Left lung (tissue), 10 donors: ENCODE results near the gene PALLD. TPM values are rescaled to one million over a fixed set of nuclear protein-coding genes. Genes with fewer than 3 reads are reported as not detected.

Experiments
- ATAC-seq: fragments of 200-7000 bp; cut with Tn5 transposase; one replicate; pipeline ENCODE4 v1.9.1; 2020; ENCODE audit warnings: moderate library complexity
- DNase-seq, 4 donors: peaks; one replicate each; pipeline ENCODE4 v3.0.0-alpha.2; 2013 to 2020
- H3K27ac ChIP-seq, 2 donors: fragments of 200-600 bp; sonication (generic) in 1 of 2; one replicate each; pipeline versions ENCODE4 v1.5.0 to v1.8.0; 2020 to 2021
- H3K27me3 ChIP-seq, 2 donors: fragments of 200-600 bp; sonication (generic) in 1 of 2; one replicate each; pipeline versions ENCODE4 v1.5.0 to v1.8.0; 2020 to 2021
- H3K36me3 ChIP-seq, 2 donors: fragments of 200-600 bp; sonication (generic) in 1 of 2; one replicate each; pipeline versions ENCODE4 v1.5.0 to v1.8.0; 2020 to 2021
- H3K4me1 ChIP-seq, 2 donors: fragments of 200-600 bp; one replicate each; pipeline ENCODE4 v1.8.0; 2021
- H3K4me3 ChIP-seq, 2 donors: fragments of 200-600 bp; sonication (generic) in 1 of 2; one replicate each; pipeline versions ENCODE4 v1.5.0 to v1.8.0; 2020 to 2021; ENCODE audit warnings: mild to moderate bottlenecking in 1 of 2
- H3K9me3 ChIP-seq, 2 donors: fragments of 200-600 bp; sonication (generic) in 1 of 2; one replicate each; pipeline versions ENCODE4 v1.5.0 to v1.8.0; 2020 to 2021
- CTCF ChIP-seq, 2 donors: fragments of 200-600 bp; sonication (generic) in 1 of 2; IDR thresholded peaks; one replicate each; pipeline versions ENCODE4 v1.5.0 to v1.8.0; 2021; ENCODE audit warnings: antibody characterized with exemption in 2 of 2
- intact Hi-C, 2 donors: fragments of 100-400 bp; cut with DNase I; formaldehyde crosslinking; loops; one replicate each; pipeline versions ENCODE4 v1.11.2 to v1.14.2; 2022
- polyA plus RNA-seq, 6 donors: library from polyadenylated mRNA; unstranded; fragments of 120-200 nt; gene quantifications; one replicate each; pipeline ENCODE4 v1.2.1, GENCODE V29; 2013; ENCODE audit not compliant: insufficient read length in 6 of 6
- total RNA-seq, 2 donors: library from RNA; stranded (reverse); fragmentation: NEBNext Ultra II Directional; extraction: Animal tissue kit (Norgen Biotek cat#: 25700); gene quantifications; one replicate each; pipeline ENCODE4 v1.2.1, GENCODE V29; 2021
- donor health status: DM: no; HTN: yes; CAD: no.
- donor health status: DM: no; HTN: no; CAD: no.

PALLD gene
- total and polyA plus RNA-seq, 8 donors: 67.5 to 194 (median 80.4) TPM

- ATAC-seq: no peak
- TF ChIP-seq CTCF (IDR thresholded peaks at IDR 0.05): no peak
- Histone ChIP-seq H3K27ac (no peak overlapping the region), H3K9me3 (no peaks in the 10 kb centered on the region), H3K4me1 (no peaks in the 10 kb centered on the region), H3K27me3 (no peaks in the 10 kb centered on the region), H3K36me3 (no peaks in the 10 kb centered on the region), H3K4me3 (no peak overlapping the region)
- intact Hi-C loops: no loop called here
- DNase-seq: no peak
Observed at GRCh38 chr4:168690199-168690598, 193.3 kb downstream of the PALLD start.

- Histone ChIP-seq H3K27me3 (no peaks in the 10 kb centered on the region), H3K9me3 (no peaks in the 10 kb centered on the region), H3K4me1 (no peaks in the 10 kb centered on the region), H3K27ac (no peak overlapping the region), H3K4me3 (no peak overlapping the region), H3K36me3 (no peaks in the 10 kb centered on the region)
- intact Hi-C loops: no loop called here
- ATAC-seq (no peak), DNase-seq (no peak)
- TF ChIP-seq CTCF (IDR thresholded peaks at IDR 0.05): no peak
Observed at GRCh38 chr4:168691631-168692369, 194.9 kb downstream of the PALLD start.

- H3K4me1 ChIP-seq: no peaks in the 10 kb centered on the region
- DNase-seq (no peak), ATAC-seq (no peak)
- intact Hi-C loops: no loop called here
- no peaks in the 10 kb centered on the region for H3K27me3 ChIP-seq
- H3K27ac ChIP-seq: peak overlapping the region in 1 of 2 donors; percentile 29
- H3K9me3 ChIP-seq: no peaks in the 10 kb centered on the region
- H3K36me3 ChIP-seq: no peaks in the 10 kb centered on the region
- no peak for TF ChIP-seq CTCF (IDR thresholded peaks at IDR 0.05)
- H3K4me3 ChIP-seq: no peak overlapping the region
Observed at GRCh38 chr4:168693750-168694490, 197.1 kb downstream of the PALLD start.

GRCh38 chr4:168694667-168695066 lies 197.8 kb downstream of the PALLD start:
- Histone ChIP-seq H3K27me3 (no peaks in the 10 kb centered on the region), H3K36me3 (no peaks in the 10 kb centered on the region), H3K4me3 (no peak overlapping the region), H3K27ac (peak overlapping the region in 1 of 2 donors; percentile 17), H3K4me1 (no peaks in the 10 kb centered on the region), H3K9me3 (no peaks in the 10 kb centered on the region)
- peak in 2 of 4 donors; percentile 63 to 73 for DNase-seq
- peak; percentile 65 for ATAC-seq
- intact Hi-C loops: no loop called here
- no peak for TF ChIP-seq CTCF (IDR thresholded peaks at IDR 0.05)

GRCh38 chr4:168695288-168695687 lies 198.4 kb downstream of the PALLD start:
- DNase-seq: no peak
- Histone ChIP-seq H3K36me3 (no peaks in the 10 kb centered on the region), H3K27ac (peak overlapping the region in 1 of 2 donors; percentile 17), H3K9me3 (no peaks in the 10 kb centered on the region), H3K4me1 (no peaks in the 10 kb centered on the region), H3K27me3 (no peaks in the 10 kb centered on the region), H3K4me3 (no peak overlapping the region)
- intact Hi-C loops: no loop called here
- no peak for TF ChIP-seq CTCF (IDR thresholded peaks at IDR 0.05)
- ATAC-seq: no peak
